Left hindlimb (tissue), 1 donor: ENCODE results near the gene DSE.
A peak's percentile ranks its signal among the peaks of the same experiment; 100 is the strongest.

Experiments
- DNase-seq: peaks from one replicate; pipeline ENCODE4 v3.0.0-alpha.2; 2018

The DSE gene

DNA sequence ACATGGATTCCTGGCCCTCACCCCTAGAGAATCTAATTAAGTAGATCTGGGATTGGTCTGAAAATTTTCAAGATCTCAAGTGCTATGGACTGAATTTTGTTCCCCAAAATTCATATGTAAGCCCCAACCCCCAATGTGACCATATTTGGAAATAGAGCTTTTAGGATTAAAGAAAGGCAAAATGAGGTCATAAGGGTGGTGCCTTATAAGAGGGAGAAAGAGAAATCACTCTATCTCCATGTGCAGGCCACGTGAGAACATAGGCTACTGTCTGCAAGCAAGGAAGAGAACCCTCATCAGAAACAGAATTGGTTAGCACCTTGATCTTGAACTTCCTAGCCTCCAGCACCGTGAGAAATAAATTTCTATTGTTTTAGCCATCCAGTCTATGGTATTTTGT is 8.5 kb upstream of the DSE start:
- DNase-seq, result no peak

DNA sequence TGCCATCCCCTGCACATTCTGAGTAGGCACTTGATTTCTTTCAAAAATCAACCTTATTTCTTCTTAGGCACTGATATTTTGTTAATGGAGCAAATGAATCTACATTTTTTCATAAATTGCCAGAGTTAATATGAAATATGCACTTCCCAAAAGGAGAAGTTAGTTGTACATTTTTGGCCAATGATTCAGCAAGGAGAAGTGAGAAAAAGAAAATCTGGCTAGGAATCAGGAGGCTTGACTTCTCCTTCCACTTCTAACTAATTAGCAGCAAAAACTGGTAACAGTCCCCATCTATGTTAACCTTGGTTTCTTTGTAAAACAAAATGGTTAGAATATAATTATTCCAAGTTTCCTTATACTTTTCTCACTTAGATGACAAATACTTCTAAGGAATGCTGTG is 7.0 kb upstream of the DSE start:
- DNase-seq, result no peak

DNA sequence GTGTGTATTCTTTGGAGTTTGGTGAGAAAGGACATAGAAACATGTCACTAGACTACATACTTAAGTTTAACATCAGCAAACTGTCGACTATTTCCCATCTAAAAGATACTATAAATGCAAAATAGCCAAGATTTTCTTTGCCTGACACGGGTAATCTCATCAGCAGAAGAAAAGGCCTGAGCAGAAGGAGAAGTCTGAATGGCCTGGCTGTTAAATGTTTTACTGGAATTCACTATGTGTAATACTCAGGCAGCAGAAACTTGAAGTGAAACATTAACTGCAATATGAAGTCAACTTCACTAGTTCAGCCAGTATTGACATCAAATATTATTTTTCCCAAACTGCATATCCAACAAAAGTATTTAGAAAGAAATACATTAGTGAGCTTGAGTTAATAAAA is 6.4 kb upstream of the DSE start:
- no peak for DNase-seq

DNA sequence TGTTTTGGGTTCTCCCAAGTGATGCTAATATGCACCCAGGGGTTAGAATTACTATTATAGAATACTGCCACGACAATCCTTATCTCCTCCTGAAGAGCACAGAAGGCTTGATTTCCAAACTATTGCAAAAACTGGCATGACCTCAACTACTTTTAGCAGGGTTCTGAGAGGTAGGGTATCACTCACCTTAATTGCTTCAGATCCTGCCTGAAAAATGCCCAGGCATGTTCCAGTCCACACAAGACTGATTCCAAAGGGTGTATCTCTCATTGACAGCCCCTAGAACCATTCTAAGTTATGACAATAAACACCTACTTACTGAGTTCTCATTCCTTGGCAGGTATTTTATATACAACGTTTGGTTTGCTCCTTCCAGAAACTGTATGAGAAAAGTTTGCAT is 5.0 kb upstream of the DSE start:
- DNase-seq, result no peak

DNA sequence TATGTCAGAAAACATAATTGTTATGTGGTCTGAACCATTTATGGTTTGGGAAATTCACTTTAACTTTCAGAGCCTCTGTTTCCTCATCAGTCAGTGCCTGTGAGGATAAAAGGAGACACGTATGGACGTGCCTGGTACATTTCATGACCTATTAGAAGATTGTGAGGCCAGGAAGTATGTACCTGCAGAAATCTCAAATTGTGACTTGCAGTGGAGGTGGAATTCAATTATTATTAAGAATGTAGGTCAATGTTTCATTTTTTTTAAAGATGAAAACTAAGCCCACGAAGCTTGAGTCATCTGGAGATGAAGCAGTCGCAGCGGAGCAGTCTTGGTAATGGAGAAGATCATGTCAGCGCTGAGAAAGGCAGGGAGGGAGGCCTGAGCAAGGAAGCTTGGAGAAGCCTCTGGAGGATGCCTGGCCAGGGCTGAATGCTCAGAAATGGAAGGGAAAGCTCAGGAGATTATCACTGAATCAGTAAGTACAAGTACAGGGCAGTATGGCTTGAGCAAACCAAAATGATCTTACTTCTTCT is 3.9 kb upstream of the DSE start:
- no peak for DNase-seq

DNA sequence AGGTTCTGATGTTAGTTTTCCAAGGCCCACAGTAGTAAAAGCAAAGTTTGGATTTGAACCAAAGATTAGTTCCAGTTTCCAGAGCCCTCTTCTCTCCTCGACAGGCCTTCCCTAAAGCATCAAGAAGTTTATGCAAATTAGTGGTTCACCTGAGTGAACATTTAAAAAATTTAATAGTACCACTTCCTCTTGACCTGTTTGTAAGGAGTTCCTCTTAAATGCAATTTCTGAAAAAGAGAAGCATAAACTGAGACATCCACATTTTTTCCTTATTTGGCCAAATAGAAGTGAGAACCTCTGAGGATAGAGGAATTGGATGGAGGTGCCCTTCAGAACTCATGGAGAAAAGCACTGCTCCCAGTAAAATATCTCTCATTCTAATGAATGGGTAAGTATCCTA is 1.2 kb upstream of the DSE start:
- no peak for DNase-seq

DNA sequence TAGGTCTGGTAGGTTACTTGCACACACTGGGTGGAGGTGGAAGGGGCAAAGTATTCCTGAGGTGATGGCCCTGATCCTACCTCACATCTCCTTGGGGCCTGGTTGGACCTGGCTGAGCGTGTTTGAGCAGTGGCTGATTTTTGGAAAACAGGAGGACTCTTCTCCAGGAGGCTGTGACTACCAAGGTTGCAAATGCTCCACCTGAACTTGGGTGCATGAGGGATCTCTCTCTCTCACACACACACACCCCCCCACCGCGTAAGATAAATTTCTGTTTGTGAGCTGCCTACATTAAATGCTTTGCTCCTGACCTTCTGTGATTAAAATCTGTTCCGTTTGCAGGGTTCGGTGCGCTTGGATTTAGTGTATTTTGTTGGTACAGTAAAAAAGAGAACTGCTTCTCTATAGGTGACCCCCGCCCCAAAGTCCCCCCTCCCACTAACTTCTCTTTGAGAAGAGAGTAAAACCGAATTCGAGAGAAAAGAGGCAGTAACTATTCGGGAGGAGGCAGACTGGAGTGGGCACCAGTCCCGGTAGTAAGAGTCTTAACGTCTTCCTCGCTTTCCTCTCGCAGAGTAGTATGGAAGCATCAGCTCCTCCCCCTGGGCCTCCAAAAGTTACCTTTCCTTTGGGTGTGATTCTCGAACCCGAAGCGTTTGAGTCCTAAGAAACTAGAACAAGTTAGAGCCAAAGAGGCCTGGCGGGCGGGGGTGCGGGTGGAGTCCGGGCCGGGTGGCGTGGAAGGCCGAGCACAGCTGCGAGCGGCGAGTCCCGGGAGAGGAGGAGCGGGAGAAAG is 585 bp upstream of the DSE start:
- no peak for DNase-seq

DNA sequence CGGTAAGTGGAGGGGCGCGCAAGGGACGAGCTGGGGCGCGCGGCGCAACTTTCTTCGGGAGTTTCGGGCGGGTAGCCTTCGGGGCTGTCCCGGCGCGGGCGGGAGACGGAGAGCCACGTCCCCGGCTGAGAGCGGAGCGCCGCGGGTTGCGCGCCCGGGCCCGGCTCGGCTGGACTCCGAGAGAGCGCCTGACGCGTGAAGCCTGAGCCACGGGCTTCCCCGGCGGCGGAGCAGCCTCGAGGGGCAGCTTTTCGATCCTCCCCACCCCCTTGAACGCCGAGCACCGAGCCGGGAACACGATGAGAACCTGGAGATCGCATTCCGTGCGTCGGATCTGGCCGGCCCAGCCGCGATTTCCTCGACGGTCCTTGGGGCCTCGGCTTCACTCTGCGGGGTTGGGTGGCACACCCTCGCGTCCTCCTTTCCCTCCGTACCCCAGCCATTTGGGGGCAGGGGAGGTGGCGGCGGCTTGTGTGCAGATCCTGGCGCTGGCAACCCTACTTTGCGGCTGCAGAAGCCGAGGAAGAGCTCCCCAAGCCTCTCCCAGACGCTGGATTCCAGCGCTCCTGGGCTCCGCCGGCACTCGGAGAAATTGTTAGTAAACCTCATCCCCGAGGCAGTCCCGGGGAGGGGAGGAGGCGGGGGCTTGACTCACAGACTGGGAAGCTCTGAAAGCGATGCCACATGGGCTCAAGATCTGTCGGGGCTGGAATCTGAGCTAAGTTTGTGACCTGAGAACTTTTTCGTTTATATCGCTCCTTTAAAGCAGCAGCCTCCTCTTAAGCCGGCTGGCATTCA is 572 bp downstream of the DSE start:
- peak; percentile 90 for DNase-seq

DNA sequence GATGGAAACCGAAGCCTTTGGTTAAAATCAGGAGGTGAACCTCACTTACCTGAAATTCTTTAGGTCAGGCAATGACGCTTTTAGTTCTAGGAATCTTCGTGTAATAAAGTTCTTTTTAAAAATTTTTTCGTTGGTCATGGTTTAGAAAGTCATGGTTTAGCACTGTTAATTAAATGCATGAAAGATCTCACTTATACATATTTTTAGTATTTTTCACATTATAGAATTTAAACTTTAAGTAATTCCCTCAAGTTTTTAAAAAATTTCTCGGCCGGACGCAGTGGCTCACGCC is 1.1 kb downstream of the DSE start:
- DNase-seq, result no peak

DNA sequence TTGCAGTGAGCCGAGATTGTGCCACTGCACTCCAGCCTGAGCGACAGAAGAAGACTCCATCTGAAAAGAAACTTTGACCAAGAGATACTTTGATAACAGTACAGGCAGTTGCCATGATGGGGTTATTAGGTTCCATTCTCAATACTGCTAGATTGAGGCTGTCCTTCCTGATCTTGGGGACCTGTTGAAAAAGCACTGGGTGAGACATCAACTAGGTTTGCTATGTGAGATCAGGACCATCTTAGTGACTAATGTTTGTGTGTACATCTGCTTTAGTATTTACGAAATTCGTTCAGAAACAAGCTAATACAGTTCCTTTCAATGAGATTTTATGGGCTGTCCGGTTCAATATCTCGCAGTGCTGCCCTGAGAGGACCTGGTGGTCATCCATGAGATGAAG is 2.6 kb downstream of the DSE start:
- no peak for DNase-seq

DNA sequence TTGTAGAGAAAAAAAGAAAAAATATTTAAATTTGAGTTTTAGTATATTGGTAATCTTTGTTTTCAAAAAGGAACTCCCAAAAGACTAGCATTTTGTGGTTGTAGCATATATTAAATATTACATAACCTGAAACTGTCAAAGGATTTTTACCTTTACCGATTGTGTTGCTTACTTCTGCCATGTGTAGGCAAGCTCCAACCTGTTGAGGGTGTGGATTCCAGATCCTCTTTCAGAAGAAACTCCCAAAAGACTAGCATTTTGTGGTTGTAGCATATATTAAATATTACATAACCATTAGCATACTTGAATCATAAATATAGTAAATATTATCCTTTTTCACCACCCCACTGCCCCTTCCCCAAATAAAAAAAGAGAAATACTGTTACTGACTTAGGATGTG is 3.2 kb downstream of the DSE start:
- DNase-seq, result no peak

DNA sequence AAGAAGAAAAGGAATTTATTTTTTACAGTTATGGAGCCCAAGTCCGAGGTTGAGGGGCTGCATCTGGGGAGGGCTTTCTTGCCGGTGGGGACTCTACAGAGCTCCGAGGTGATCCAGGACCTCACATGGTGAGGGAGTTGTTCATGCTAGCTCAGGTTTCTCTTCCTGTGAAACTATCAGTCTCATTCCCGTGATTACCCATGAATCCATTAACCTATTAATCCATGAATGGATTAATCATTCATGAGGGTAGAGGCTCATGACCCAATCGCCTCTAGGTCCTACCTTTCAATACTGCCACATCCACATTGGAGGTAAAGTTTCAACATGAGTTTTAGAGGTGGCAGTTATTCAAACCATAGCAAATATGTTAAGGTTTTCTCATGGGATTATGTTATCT is 3.8 kb downstream of the DSE start:
- DNase-seq, result no peak

DNA sequence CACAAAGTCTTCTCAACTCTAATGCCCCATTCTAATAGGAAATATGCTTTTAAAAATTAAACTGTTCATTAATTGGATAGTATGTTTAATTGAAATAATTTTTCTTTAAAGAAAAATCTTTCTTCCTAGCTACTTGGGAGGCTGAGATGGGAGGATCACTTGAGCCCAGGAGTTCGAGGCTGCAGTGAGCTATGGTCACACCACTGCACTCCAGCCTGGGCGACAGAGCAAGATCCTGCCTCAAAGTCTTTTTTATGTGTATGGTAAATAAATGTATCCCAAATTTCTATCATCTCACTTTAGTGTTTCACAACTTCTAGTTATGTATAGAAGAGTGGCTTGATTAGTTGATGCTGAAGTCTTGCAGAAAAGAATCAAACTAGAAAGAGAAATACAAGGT is 4.5 kb downstream of the DSE start:
- no peak for DNase-seq

DNA sequence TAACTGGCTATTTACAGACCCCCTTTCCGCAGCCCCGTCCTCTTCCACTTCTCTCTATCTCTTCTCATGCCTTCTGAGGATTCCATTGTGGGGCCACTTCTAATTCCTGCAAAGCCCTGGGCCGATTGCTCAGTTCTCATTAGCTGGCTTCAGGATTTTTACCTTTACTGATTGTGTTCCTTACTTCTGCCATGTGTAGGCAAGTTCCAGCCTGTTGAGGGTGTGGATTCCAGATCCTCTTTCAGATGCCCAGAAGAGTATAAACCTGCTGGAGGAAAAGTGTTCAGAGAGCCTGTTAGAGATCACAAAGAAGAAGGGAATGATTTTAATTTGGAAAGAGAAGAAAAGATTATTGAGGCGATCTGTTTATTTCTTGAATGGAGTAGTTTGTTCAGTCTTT is 5.4 kb downstream of the DSE start:
- DNase-seq, result no peak

DNA sequence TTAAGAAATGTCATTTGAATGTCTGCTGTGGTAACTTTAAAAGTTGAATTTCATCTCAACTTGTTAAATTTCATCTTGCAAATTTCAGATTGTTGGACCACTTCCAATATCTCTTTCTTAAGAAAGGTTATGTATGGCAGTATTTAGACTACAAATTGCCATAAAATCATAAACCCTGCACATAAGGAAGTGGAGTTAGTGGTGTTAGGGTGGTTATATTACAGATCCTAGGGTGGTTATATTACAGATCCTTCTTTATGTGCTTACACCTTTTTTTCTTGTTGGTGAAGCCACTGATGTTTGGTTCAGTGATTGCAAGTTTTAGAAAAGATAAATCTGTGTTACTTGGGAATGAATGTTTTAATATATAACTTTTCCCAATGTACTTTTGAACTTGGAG is 9.0 kb downstream of the DSE start:
- DNase-seq, result no peak

DNA sequence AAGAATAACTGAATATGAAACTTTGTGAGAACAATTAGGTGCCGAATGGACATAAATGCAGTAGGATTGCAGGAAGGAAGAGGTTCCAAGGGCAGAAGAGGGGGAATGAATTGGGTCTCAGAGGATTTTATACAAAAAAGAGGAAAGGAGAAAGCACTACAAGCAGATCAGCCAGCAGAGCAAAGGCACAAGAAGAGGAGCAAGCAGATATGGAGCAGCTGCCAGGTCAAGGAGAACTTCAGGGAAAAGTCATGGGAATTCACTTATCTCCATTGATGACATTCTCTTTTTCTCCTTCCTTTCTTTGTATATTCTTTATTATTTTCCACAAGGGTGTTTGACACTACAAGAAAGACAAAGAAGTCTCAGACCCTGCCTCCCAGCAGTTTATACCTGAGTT is 9.6 kb downstream of the DSE start:
- no peak for DNase-seq

DNA sequence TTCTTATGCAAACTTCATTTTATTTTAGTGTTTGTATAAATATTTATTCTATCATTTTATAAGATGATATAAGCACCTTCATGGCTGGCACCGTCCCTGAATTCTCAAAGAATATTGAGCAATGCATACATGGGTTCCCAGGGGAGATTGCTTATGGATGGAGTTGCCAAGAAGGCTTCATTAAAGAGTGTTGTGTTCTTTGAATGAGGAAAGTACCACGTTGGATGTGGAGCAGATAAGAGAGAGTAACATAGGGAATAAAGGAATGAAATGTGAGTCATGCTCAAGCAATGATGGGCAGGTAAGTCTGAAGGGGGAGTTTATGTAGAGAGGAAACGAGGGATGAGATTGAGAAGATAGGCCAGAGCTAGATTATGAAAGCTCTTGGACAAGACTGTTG is 10.3 kb downstream of the DSE start:
- DNase-seq, result no peak

DNA sequence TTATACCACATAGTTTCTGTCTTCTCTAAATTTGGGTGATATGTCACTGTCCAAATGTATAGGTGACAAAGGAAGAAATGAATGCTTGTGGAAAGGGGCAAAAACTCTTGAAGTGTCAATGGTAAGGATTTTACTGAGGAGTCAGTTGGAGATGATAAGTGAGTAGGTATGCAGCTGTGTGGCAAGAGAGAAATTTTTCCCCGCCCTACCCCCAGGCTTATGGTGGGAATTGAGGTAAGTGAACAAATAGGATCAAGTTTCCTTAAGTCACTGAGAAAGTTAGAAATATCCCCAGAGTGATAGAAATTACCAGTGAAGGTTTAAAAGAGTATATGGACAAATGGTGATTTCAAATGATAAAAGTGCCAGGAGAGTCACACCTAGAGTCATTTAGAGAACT is 11.8 kb downstream of the DSE start:
- DNase-seq, result no peak

DNA sequence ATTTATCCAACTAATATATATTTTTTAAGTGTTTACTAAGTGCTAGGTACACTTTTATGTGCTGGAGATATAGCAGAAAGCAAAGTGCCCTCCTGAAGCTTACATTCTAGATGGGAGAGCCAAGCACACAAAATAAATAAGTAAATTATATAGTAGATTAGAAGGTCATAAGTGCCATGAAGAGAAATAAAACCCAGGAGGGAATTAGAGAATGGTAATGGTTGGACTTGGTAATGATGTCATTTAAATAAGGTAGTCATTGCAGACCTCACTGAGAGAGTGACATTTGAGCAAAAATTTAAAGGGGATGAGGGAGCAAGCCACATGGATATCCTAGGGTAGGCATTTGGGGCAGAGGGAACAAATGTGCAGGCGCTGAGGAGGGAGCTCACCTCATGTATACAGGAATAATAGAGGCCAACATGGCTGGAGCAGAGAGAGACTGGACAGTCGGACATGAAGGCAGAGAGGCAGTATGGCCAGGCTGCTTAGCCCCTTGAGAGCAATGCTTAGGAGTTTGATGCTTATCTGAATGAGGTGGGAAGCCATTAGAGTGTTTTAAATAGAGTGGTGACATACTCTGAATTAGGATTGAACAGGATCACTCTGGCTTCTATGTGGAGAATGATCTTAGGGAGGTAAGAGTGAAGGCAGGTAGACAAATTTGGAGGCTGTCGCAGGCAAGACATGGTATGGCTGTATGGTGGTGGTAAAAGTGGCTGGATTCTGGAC is 14.1 kb downstream of the DSE start:
- no peak for DNase-seq

DNA sequence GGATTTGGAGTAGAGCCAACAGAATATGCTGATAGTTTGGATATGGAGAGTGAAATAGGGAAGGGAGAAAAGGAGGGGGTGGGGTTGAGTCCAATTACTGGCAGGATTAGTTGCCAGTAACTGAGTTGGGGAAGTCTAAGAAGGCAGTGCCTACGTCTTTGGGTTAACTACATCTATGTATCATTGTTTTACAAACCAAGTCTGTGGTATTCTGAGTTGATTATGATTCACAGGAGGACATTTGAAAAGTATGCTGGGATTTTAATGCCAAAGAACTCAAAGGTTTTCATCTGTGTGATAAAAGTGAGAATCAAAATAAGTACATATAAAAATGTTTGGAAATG is 14.7 kb downstream of the DSE start:
- DNase-seq, result no peak

DNA sequence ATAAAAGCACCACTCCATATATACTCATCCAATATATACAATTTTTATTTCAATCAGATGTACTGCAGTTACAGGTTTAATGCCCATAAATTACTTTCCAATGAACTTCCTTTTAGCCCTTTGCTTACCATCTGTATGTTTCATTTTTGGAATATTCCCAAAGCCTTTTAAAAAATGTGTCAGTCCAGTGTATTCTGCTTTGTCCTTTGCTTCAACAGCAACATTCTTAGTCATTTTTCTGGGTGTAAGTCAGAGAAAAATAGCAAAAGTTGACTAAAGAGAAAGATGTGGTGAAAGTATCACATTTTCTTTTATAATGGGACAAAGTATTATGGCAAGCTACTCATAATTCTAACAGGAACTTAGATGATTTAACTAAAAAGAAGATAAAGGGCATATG is 15.2 kb downstream of the DSE start:
- no peak for DNase-seq

DNA sequence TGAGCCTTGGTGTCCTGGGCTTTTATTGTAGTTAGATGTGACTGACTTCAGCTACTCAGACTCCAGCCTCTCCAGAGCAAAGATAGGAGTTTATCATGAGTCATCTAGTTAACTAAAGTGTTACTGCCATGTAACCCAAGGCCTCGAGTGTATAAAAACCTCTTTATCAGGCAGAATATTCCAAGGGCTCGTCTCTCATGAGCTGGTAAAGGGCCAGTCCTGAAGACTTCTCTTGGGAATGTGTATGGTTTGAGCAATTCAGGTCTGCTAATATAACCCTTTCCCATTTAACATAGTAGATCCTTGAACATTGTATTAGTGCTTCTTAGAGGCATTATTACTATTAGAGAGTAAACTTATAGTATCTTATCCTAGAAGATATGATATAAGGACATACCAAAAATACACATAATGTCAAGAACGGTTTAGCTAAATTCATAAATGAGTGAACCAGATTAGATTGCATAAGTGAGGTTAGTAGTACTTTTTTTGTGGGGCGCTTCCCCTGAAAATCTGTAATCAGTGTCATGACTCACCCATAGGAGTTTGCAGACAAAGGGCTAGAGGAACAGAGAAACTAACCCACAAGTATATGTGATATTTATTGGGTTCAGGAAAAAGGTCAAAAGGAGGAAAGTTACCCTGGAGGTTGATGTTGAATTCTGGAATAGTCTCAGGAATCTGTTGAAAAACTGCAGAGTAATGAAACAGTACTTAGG is 16.0 kb downstream of the DSE start:
- no peak for DNase-seq

DNA sequence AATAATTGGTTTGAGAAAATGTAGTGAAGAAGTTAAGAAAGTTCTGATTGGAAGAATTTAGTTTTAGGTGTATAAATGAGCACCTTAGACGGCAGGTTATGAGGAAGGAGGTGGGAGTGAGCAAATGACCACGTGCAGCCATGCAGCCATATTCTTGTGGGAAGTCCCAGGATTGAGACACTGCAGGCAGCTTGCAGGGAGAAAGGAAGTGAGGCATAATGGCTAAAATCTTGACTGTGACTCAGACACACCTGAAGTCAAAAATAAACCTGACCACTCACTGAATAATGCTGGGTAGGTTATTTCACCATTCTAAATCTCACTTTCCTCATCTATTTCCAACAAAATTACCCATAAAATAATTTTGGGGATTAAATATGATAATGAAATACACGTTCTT is 16.6 kb downstream of the DSE start:
- no peak for DNase-seq
